B cell (primary cell): ENCODE measurements around the gene PRKCZ.

ENCODE experiments used
- CTCF ChIP-seq: fragments of 200-600 bp; IDR thresholded peaks from one replicate; pipeline ENCODE4 v1.8.0; 2022; ENCODE audit warnings: antibody characterized with exemption, mild to moderate bottlenecking
- EZH2 ChIP-seq: IDR thresholded peaks from 2 replicates; pipeline ENCODE4 v1.6.1; 2012; ENCODE audit warnings: borderline replicate concordance, low read depth, mild to moderate bottlenecking, moderate library complexity, low read length; ENCODE audit not compliant: insufficient read depth, poor library complexity, severe bottlenecking

- TF ChIP-seq CTCF (no peak), EZH2 (no peak)
These were observed 145.6 kb downstream of the PRKCZ start for GRCh38 chr1:2195785-2196184.
